BJ (cell line): ENCODE data around the gene SPEG. TPM values are rescaled to one million over a fixed set of nuclear protein-coding genes. Genes with fewer than 3 reads are reported as not detected.

Experiments used
- CTCF ChIA-PET: fragments of 350-600 bp; formaldehyde crosslinking; extraction: SDS; loops from one replicate; lab custom pipeline; 2021; ENCODE audit warnings: antibody characterized with exemption, inconsistent platforms; lab: Yijun Ruan, JAX
- POLR2A ChIA-PET: fragments of 300-600 bp; sonication (Branson Sonifier 250); formaldehyde crosslinking; extraction: SDS; loops from one replicate; lab custom pipeline; 2021; ENCODE audit warnings: antibody characterized with exemption; lab: Charles Lee
- DNase-seq: peaks from one replicate; pipeline ENCODE4 v3.0.0-alpha.2; 2011; ENCODE audit warnings: low read depth
- H3K27me3 ChIP-seq: 2 replicates; pipeline ENCODE4 v1.6.0; 2011; ENCODE audit warnings: low read length; ENCODE audit not compliant: control insufficient read depth, insufficient read depth
- H3K36me3 ChIP-seq: 2 replicates; pipeline ENCODE4 v1.5.1; 2011; ENCODE audit warnings: low read length; ENCODE audit not compliant: control insufficient read depth, insufficient read depth
- H3K4me3 ChIP-seq: 2 replicates; pipeline ENCODE4 v1.5.1; 2011; ENCODE audit warnings: low read depth, mild to moderate bottlenecking, control low read depth, low read length
- CTCF ChIP-seq: IDR thresholded peaks from 2 replicates; pipeline ENCODE4 v1.5.1; 2011; ENCODE audit warnings: low read depth, mild to moderate bottlenecking, control low read depth, inconsistent platforms, low read length, moderate library complexity; ENCODE audit not compliant: insufficient read depth
- polyA plus RNA-seq: library from polyadenylated mRNA; depleted of rRNA; stranded (reverse); fragments of >200 nt; gene quantifications from 2 replicates; pipeline ENCODE4 v1.2.3, GENCODE V29; 2011

The SPEG gene
- polyA plus RNA-seq, 1 experiment: 69.9 TPM

GRCh38 chr2:219531639-219532377 is 97.2 kb downstream of the SPEG start:
- no peak for TF ChIP-seq CTCF
- peaks cover 13% of the 10 kb centered on the region for H3K27me3 ChIP-seq
- POLR2A ChIA-PET: no interaction called here
- DNase-seq: no peak
- no peaks in the 10 kb centered on the region for H3K36me3 ChIP-seq
- no peak overlapping the region for H3K4me3 ChIP-seq
- CTCF ChIA-PET: interaction anchor here (0.6 to 42.0 kb wide), 11 partner anchors 3 to 158 kb away, joined by 3 to 872 read pairs (median 17); partner anchors contain the start of genes ASIC4, CHPF, DNPEP and GMPPA

- no peak for TF ChIP-seq CTCF
- ChIA-PET POLR2A (no interaction called here), CTCF (interaction anchor here (1.2 to 35.2 kb wide), 3 partner anchors 21 to 158 kb away, joined by 3 to 872 read pairs (median 291); partner anchors contain the start of genes ASIC4 and GMPPA)
- Histone ChIP-seq H3K36me3 (no peaks in the 10 kb centered on the region), H3K4me3 (no peak overlapping the region), H3K27me3 (peaks cover 11% of the 10 kb centered on the region)
- DNase-seq: no peak
Observed at GRCh38 chr2:219532378-219532649, 97.7 kb downstream of the SPEG start.

- TF ChIP-seq CTCF: no peak
- H3K36me3 ChIP-seq: peaks cover 3% of the 10 kb centered on the region
- POLR2A ChIA-PET: no interaction called here
- DNase-seq: no peak
- no peak overlapping the region for H3K4me3 ChIP-seq
- CTCF ChIA-PET: interaction anchor here (0.7 to 35.2 kb wide), 5 partner anchors 11 to 155 kb away, joined by 3 to 872 read pairs (median 3); partner anchors contain the start of genes ASIC4 and GMPPA
- peaks cover 8% of the 10 kb centered on the region for H3K27me3 ChIP-seq
Observed at GRCh38 chr2:219533930-219534661, 99.5 kb downstream of the SPEG start.

- peaks cover 2% of the 10 kb centered on the region; the same call in 1 of the 2 replicates for H3K27me3 ChIP-seq
- DNase-seq: no peak
- H3K4me3 ChIP-seq: no peak overlapping the region
- peaks cover 24% of the 10 kb centered on the region for H3K36me3 ChIP-seq
- ChIA-PET CTCF (interaction anchor here (2.8 to 35.2 kb wide), 4 partner anchors 26 to 153 kb away, joined by 10 to 872 read pairs (median 10); partner anchors contain the start of genes ASIC4 and GMPPA), POLR2A (no interaction called here)
- TF ChIP-seq CTCF: no peak
Observed at GRCh38 chr2:219536425-219536824, 101.8 kb downstream of the SPEG start.

GRCh38 chr2:219536967-219537366 is 102.3 kb downstream of the SPEG start:
- Histone ChIP-seq H3K27me3 (0 out of 2 replicates have a peak, but pooled peaks cover 2% of the 10 kb centered on the region), H3K36me3 (peaks cover 28% of the 10 kb centered on the region), H3K4me3 (no peak overlapping the region)
- DNase-seq: no peak
- ChIA-PET POLR2A (no interaction called here), CTCF (interaction anchor here (0.6 to 35.2 kb wide), 5 partner anchors 26 to 153 kb away, joined by 3 to 872 read pairs (median 10); partner anchors contain the start of genes ASIC4 and GMPPA)
- TF ChIP-seq CTCF: no peak
